NCI-H526 treated with DMSO at 0.1 percent for 48 hours (cell line): ENCODE results near the gene ZNF93.
"Not testable (repeated sequence)": the region's sequence is repeated elsewhere in the genome, so short reads cannot be mapped to it uniquely, and the experiment has no call there.

Experiments
- DNase-seq: peaks from one replicate; lab custom pipeline; 2025; lab: John Stamatoyannopoulos, UW

The ZNF93 gene

GRCh38 chr19:19938449-19938848, 37.7 kb downstream of the ZNF93 start:
- DNase-seq = no peak

DNA sequence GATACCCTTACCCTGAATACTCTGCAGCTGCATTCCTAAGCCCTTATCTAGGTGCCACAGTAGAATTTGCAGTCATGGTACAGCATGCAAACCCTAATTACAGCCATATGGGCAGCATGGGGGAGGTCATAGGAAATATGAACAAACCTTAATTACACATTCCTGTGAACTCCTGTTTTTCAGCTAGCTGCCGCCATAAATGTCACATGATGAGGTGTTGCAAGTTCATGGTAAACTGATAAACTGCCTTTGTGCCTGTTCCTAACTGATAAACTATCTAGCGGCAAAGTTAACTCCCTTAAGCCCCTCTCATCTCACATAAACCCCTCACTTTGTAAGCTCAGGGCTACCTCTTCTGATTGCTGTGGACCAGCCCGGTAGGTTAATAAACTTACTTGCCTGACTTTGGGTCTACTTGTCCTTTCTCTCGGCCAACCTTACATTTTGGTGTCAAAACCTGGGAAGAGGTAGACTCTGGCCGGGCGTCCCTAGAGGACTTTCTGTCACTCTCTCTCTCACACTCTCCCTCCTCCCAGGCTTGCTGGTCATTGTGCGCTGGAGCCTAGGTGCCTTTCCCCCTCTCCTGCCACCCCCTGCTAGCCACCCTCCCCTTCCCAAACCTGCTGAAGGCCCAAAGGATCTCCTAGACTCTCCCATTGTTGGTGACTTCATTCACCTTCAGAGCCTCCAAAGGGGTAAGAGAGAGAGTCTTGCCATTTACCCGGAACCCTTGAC, 43.3 kb downstream of the ZNF93 start:
- DNase-seq = no peak

GRCh38 chr19:19944583-19944880, 43.8 kb downstream of the ZNF93 start:
- DNase-seq = no peak

DNA sequence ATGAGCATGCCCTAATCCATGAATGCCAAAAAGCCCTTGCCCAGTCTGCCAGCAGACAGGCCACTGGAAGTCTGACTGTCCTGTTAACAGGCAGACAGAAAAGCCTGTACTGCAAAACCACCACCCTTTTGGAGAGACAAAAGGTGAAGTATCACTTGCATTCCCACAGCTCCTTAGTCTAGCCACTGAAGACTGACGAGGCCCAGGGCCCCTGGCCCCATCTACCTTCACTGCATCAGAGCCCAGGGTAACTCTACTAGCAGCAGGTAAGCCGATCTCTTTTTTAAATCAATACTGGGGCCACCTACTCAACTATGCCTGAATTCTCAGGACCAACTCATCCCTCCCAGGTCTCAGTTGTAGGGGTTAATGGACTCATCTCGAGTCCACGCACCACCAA, 45.5 kb downstream of the ZNF93 start:
- DNase-seq = no peak

- no peak for DNase-seq
These were observed 48.1 kb downstream of the ZNF93 start for GRCh38 chr19:19948800-19949199.

GRCh38 chr19:19955208-19955607, 54.5 kb downstream of the ZNF93 start:
- DNase-seq = no peak

DNA sequence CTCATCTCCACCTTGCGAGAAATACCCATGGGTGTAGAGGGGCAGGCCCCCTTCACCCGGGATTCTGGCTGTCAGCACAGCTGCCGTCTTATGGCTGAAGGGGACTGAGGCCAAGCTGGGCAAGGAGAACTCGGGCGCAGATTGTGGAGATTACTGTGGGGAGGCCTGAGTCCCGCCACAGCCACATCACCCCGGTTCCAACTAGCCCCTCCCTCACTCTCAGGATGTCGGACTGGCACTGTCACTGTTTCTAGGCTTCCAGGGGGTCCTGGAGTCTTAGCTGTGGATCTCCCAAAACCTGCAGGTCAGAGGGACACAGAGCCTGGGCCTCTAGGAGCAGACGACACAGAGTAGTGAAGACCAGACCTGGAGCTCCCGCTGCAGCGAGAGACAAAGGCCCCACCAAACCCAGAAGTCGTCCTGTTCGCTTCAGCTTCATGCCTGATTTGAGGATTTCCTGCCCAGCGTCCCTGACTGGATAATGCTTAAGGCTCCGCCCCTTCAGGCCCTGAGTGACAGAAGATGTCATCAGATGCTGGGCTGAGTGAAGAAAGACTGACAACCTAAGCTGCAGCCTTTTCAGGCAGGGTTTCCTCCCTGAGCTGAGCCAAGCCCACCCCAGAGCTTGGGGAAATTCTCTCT, 55.8 kb downstream of the ZNF93 start:
- DNase-seq = no peak

GRCh38 chr19:19957766-19958165, 57.0 kb downstream of the ZNF93 start:
- not testable (repeated sequence) for DNase-seq

DNA sequence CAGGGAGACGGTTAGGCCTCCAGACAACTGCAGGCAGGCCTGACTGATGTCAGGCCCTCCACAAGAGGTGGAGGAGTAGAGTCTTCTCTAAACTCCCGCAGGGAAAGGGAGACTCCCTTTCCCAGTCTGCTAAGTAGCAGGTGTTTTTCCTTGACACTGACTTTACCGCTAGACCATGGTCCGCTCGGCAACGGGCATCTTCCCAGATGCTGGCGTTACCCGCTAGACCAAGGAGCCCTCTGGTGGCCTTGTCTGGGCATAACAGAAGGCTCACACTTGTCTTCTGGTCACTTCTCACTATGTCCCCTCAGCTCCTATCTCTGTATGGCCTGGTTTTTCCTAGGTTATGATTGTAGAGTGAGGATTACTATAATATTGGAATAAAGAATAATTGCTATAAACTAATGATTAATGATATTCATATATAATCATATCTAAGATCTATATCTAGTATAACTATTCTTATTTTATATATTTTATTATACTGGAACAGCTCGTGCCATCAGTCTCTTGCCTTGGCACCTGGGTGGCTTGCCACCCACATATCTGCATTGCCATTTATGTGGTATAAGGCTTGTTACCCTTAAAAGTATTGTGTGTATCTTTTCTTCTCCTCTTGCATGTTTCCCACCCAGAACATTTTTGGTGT, 58.5 kb downstream of the ZNF93 start:
- peak; percentile 22 for DNase-seq

DNA sequence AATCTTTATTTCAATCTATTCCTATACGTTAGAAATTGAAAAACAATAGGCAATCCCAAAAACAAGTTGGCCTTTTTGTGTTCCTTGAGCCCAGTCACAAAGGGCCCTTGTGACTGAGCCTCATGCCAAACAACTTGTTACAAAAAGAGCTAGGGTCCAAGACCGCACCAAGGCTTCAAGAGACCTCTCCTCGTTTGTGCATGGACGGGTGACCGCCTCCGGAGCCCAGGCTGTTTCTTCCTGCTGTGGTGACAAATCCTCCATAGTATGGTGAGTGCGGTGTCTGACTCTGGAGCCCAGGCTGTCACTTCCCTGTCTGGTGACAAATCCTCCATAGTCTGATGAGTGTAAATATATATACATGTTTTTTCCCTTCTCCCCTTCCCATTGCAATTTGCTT, 63.7 kb downstream of the ZNF93 start:
- DNase-seq = no peak

- DNase-seq = not testable (repeated sequence)
These were observed 65.4 kb downstream of the ZNF93 start for GRCh38 chr19:19966126-19966525.

GRCh38 chr19:19966862-19967261, 66.1 kb downstream of the ZNF93 start:
- DNase-seq = no peak
